GM12874 (cell line): ENCODE measurements around the gene ZSWIM9.

Experiments used
- TF ChIP-seq, protein P1 (sequence below): IDR thresholded peaks from 2 replicates; pipeline ENCODE4 v1.5.1; 2011; ENCODE audit warnings: low read depth, mild to moderate bottlenecking, control low read depth, low read length, moderate library complexity; ENCODE audit not compliant: insufficient read depth

ZSWIM9 gene

GRCh38 chr19:48169939-48170803 lies at the start of gene ZSWIM9, which contains the start of gene LIG1:
TSS of gene ZSWIM9 (plus strand) at chr19:48170680. CDS start at chr19:48171803, 1,123 bp downstream.
TSS of gene LIG1 (minus strand) at chr19:48170344. CDS start at chr19:48165566, 4,778 bp downstream.
- TF ChIP-seq, protein P1, sequence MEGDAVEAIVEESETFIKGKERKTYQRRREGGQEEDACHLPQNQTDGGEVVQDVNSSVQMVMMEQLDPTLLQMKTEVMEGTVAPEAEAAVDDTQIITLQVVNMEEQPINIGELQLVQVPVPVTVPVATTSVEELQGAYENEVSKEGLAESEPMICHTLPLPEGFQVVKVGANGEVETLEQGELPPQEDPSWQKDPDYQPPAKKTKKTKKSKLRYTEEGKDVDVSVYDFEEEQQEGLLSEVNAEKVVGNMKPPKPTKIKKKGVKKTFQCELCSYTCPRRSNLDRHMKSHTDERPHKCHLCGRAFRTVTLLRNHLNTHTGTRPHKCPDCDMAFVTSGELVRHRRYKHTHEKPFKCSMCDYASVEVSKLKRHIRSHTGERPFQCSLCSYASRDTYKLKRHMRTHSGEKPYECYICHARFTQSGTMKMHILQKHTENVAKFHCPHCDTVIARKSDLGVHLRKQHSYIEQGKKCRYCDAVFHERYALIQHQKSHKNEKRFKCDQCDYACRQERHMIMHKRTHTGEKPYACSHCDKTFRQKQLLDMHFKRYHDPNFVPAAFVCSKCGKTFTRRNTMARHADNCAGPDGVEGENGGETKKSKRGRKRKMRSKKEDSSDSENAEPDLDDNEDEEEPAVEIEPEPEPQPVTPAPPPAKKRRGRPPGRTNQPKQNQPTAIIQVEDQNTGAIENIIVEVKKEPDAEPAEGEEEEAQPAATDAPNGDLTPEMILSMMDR: 0 out of 2 replicates have a peak, but pooled peaks have one; percentile 6

- TF ChIP-seq, protein P1: no peak
Observed at GRCh38 chr19:48121066-48121465, 49.4 kb upstream of the ZSWIM9 start.

DNA sequence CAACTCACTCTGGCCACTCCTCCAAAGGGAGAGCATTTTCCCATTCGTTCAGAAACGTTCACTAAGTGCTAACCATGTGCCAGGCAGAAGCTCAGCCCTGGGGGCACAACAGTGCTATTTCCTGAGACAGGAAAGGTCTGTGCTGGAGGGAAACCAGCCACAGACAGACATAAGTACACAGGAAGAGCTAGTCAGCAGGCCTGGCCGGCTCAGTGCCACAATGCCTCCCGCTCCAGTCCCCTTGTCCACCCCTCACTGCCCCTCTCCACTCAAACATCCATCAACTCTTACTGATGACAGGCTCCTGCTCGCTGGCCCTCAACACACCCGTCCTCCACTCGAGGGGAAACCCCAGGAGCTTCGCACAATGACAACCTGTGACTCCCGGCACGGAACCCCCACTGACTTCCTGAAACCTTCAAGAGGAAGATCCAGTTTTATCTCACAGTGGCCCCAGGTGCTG lies 48.5 kb upstream of the ZSWIM9 start:
- TF ChIP-seq, protein P1: no peak

GRCh38 chr19:48122421-48122820 lies 48.1 kb upstream of the ZSWIM9 start:
- TF ChIP-seq, protein P1: no peak

DNA sequence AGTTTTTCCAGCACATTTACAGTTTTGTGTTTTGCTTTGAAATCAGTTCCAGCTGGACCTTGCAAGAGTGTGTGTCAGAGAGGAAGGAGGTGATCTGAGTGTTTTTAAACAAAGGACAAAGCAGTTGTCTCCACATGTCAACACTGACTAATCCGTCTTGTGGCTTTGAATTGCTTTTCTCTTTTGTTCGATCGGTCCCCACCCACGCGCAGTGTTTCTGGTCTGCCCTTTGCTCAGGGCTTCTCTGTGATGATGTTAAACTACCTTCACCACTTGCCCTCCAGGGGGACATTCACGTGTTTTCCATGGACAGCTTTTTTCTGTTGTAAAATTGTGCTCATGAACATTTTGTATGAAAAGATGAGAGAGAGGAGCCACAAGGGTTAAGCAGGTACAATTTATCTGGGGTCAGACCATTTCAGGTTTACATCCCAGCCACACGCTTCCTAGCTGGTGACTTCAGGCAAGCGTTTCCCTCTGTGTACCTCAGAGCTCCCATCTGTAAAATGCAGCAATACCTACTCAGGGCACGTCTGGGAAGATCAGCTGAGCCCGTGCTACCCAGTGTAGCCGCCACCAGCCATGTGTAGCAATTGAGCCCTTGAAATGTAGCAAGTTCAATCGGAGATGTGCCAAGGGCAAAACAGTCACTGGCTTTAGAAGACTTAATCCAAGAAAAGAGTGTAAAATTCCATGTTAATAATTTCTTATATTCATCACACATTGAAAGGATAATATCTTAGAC lies 46.4 kb upstream of the ZSWIM9 start:
- TF ChIP-seq, protein P1: no peak

- TF ChIP-seq, protein P1: no peak
Observed at GRCh38 chr19:48127561-48127960, 42.9 kb upstream of the ZSWIM9 start.

DNA sequence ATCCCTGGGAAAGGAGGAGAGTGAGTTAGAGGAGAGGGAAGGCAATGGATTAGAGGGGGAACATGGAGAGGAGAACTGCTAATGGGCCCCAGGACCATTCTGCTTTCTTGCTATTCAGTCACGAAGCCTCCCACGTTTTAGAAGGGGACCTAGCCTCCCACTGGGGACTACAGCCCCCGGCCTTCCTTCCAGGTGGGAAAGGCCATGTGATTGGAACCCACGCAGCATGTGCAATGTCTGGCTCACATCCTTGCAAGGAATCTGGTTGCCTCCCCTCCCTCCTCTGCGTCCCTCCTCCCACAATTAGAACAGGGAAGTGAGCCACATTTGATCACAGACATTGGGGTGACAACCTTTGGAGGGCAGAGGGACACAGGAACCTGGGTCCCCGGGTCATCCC lies 37.4 kb upstream of the ZSWIM9 start:
- TF ChIP-seq, protein P1: no peak
